ENCODE measurements around the gene SYNE1. TPM values are rescaled to one million over a fixed set of nuclear protein-coding genes. Genes with fewer than 3 reads are reported as not detected.

The SYNE1 gene
- total RNA-seq, 4 donors from 2014 or later: 411 to 622 (median 490) TPM

DNA sequence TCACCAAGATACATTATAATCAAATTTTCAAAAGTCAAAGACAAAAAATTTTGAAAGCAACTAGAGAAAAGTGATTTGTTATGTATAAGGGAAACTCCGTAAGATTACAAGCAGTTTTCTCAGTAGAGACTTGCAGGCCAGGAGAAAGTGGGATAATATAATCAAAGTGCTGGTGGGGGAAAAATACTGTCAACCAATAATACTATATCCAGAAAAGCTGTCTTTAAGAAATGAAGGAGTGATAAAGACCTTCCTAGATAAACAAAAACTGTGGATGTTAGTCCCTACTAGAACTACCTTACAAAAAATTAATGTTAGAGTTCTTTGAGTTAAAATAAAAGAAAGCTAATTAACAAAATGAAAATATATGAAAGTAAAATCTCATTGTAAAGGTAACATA lies 79.7 kb downstream of the SYNE1 start:
- no peaks in the 10 kb centered on the region for H3K9me3 ChIP-seq
- H3K27me3 ChIP-seq: no peaks in the 10 kb centered on the region
- TF ChIP-seq, protein P1, sequence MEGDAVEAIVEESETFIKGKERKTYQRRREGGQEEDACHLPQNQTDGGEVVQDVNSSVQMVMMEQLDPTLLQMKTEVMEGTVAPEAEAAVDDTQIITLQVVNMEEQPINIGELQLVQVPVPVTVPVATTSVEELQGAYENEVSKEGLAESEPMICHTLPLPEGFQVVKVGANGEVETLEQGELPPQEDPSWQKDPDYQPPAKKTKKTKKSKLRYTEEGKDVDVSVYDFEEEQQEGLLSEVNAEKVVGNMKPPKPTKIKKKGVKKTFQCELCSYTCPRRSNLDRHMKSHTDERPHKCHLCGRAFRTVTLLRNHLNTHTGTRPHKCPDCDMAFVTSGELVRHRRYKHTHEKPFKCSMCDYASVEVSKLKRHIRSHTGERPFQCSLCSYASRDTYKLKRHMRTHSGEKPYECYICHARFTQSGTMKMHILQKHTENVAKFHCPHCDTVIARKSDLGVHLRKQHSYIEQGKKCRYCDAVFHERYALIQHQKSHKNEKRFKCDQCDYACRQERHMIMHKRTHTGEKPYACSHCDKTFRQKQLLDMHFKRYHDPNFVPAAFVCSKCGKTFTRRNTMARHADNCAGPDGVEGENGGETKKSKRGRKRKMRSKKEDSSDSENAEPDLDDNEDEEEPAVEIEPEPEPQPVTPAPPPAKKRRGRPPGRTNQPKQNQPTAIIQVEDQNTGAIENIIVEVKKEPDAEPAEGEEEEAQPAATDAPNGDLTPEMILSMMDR (IDR thresholded peaks at IDR 0.05): no peak
- TF ChIP-seq POLR2A (IDR thresholded peaks at IDR 0.05): no peak
- no peaks in the 10 kb centered on the region for H3K36me3 ChIP-seq
- no peaks in the 10 kb centered on the region for H3K4me1 ChIP-seq
- no peak overlapping the region for H3K27ac ChIP-seq
- H3K4me3 ChIP-seq (replicated peaks in 1 of 3): no peak overlapping the region
- intact Hi-C loops (cut with DNase I): no loop called here
- WGBS, 2 donors: 91 to 100% methylated on average over 1 of the region's 1 CpG
- no peak for DNase-seq

DNA sequence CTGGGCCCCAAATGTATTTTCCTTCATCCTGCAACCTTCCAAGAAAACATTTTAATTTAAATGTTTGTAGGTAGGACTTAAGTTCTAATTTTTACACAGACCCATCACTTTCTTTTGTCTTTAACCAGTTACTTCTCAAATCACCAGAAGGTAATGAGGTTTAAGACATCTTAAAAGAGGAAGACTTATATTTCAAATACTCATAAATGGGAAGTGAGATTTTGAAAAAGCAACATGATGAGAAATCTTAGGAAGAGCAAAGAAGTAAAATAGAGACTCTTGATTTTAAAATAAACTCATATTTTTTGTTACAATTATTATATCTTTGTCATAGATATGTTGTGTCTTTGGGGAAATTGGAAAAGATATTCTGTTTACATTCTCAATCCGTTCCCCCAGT lies 82.3 kb downstream of the SYNE1 start:
- H3K4me3 ChIP-seq (replicated peaks in 1 of 3): no peak overlapping the region
- WGBS, 2 donors: 92 to 97% methylated on average over 1 of the region's 1 CpG
- no peaks in the 10 kb centered on the region for H3K36me3 ChIP-seq
- H3K9me3 ChIP-seq: no peaks in the 10 kb centered on the region
- intact Hi-C loops (cut with DNase I): no loop called here
- H3K4me1 ChIP-seq: no peaks in the 10 kb centered on the region
- H3K27ac ChIP-seq: no peak overlapping the region
- H3K27me3 ChIP-seq: no peaks in the 10 kb centered on the region
- TF ChIP-seq, protein P1 (IDR thresholded peaks at IDR 0.05): no peak
- TF ChIP-seq POLR2A (IDR thresholded peaks at IDR 0.05): no peak
- no peak for DNase-seq

DNA sequence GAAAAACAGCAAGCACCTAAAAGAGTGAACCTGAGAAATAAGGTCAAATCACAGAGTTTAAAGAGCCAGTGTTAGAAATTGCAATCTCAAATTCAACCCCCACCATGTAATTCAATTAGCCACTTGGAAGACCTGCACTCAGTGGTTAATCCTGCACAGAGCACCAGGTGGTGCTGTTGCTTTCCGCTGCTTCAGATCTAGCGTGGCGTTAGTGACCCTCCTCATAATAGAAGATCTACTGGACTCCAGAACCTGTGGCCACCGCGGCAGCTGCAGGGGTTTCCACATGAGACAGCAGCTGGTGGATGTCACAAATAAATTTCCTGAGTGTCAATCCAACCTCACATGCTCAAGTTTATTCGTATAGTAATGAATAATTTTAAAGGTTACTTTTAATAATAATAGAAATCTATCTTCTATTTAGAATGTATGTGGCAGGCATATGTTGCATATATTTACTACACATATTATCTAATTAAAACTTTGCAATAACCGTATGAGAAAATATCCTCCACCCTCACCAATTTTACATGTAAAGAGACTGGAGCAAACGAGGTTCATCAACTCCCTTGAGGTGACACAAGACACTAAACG lies 84.4 kb downstream of the SYNE1 start:
- no peaks in the 10 kb centered on the region for H3K36me3 ChIP-seq
- H3K27me3 ChIP-seq: no peaks in the 10 kb centered on the region
- peak; percentile 58 to 63 for DNase-seq
- intact Hi-C loops (cut with DNase I): no loop called here
- H3K9me3 ChIP-seq: no peaks in the 10 kb centered on the region
- H3K4me1 ChIP-seq: no peaks in the 10 kb centered on the region
- TF ChIP-seq, protein P1 (IDR thresholded peaks at IDR 0.05): peak in 5 of 6 experiments; percentile 47 to 77 (median 53)
- TF ChIP-seq POLR2A (IDR thresholded peaks at IDR 0.05): no peak
- H3K27ac ChIP-seq: no peak overlapping the region
- no peak overlapping the region for H3K4me3 ChIP-seq (replicated peaks in 1 of 3)
- 35 to 37% methylated on average over 9 of the region's 9 CpGs for WGBS, 2 donors

DNA sequence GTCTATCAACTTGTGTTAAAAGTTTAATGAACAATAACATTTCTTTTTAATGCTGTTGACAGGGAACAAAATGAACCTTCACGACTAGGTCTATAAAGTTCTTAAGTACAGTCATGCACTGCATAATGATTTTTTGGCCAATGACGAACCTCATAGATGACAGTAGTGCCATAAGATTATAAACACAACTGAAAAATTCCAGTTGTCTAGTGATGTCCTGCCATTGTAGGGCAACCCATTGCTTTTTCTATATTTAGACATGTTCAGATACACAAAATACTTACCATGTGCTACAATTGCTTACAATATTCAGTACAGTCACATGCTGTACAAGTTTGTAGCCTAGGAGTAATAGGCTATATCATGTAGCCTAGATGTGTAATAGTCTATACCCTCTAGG lies 93.6 kb downstream of the SYNE1 start:
- H3K4me1 ChIP-seq: no peaks in the 10 kb centered on the region
- H3K9me3 ChIP-seq: no peaks in the 10 kb centered on the region
- DNase-seq: no peak
- intact Hi-C loops (cut with DNase I): no loop called here
- TF ChIP-seq, protein P1 (IDR thresholded peaks at IDR 0.05): no peak
- 95 to 97% methylated on average over 2 of the region's 2 CpGs for WGBS, 2 donors
- no peak overlapping the region for H3K4me3 ChIP-seq (replicated peaks in 1 of 3)
- H3K27ac ChIP-seq: no peak overlapping the region
- no peaks in the 10 kb centered on the region for H3K36me3 ChIP-seq
- no peaks in the 10 kb centered on the region for H3K27me3 ChIP-seq

DNA sequence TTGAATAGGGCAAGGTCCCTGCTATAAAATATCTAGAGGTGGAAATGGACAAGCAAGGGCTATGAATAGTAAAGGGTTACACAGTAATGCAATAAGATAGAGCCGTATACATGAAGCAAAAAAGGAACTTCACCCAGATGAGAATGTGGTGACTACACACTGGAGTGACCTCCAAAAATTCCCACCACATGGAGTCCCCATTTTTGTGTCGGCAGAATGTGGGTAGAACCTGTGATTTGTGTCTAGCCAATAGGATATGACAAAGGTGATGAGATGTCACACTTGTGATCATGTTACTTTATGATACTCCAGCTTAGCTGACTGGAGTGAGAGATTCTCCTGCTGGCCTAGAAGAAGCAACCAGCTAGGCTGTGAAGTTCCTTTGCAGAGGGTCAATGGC lies 96.8 kb downstream of the SYNE1 start:
- Histone ChIP-seq H3K4me1 (no peaks in the 10 kb centered on the region), H3K9me3 (no peaks in the 10 kb centered on the region), H3K36me3 (no peaks in the 10 kb centered on the region), H3K27me3 (no peaks in the 10 kb centered on the region), H3K27ac (no peak overlapping the region), H3K4me3 (replicated peaks in 1 of 3) (no peak overlapping the region)
- TF ChIP-seq, protein P1 (IDR thresholded peaks at IDR 0.05): no peak
- no peak for TF ChIP-seq POLR2A (IDR thresholded peaks at IDR 0.05)
- DNase-seq: no peak
- WGBS, 2 donors: 92 to 93% methylated on average over 2 of the region's 2 CpGs
- intact Hi-C loops (cut with DNase I): no loop called here
